Right forelimb (tissue), 1 donor: ENCODE measurements around the gene DNMT3B.
"Not testable (repeated sequence)": the region's sequence is repeated elsewhere in the genome, so short reads cannot be mapped to it uniquely, and the experiment has no call there.

Experiments used
- DNase-seq: peaks from one replicate; pipeline ENCODE4 v3.0.0-alpha.2; 2018

Gene DNMT3B

GRCh38 chr20:32761831-32762753 is at the start of gene DNMT3B:
Gene DNMT3B (plus strand): TSS chr20:32762385. CDS start chr20:32780324, 17,939 bp downstream.
- DNase-seq = peak; percentile 91

GRCh38 chr20:32718749-32719348 is 43.3 kb upstream of the DNMT3B start:
- DNase-seq = no peak

GRCh38 chr20:32727683-32728082 is 34.5 kb upstream of the DNMT3B start:
- DNase-seq = peak; percentile 58

GRCh38 chr20:32728435-32728834 is 33.8 kb upstream of the DNMT3B start:
- not testable (repeated sequence) for DNase-seq

GRCh38 chr20:32729334-32729733 is 32.9 kb upstream of the DNMT3B start:
- not testable (repeated sequence) for DNase-seq

- no peak for DNase-seq
Observed at GRCh38 chr20:32731882-32732266, 30.3 kb upstream of the DNMT3B start.

- DNase-seq = no peak
Observed at GRCh38 chr20:32737371-32738223, 24.6 kb upstream of the DNMT3B start.

GRCh38 chr20:32741151-32741550 is 21.0 kb upstream of the DNMT3B start:
- no peak for DNase-seq

- DNase-seq = peak; percentile 41
Observed at GRCh38 chr20:32742322-32743236, 19.6 kb upstream of the DNMT3B start.

GRCh38 chr20:32743237-32744112 is 18.7 kb upstream of the DNMT3B start, which contains the start of gene COMMD7:
Gene COMMD7 (minus strand): TSS chr20:32743467. CDS start chr20:32743391, 76 bp downstream.
- peak; percentile 80 for DNase-seq

- DNase-seq = no peak
Observed at GRCh38 chr20:32749914-32750637, 12.1 kb upstream of the DNMT3B start.

GRCh38 chr20:32751293-32751692 is 10.9 kb upstream of the DNMT3B start:
- no peak for DNase-seq

- no peak for DNase-seq
Observed at GRCh38 chr20:32751702-32752457, 10.3 kb upstream of the DNMT3B start.

GRCh38 chr20:32752458-32753250 is 9.5 kb upstream of the DNMT3B start:
- DNase-seq = no peak

GRCh38 chr20:32753731-32754130 is 8.5 kb upstream of the DNMT3B start:
- DNase-seq = no peak

- DNase-seq = no peak
Observed at GRCh38 chr20:32756156-32756555, 6.0 kb upstream of the DNMT3B start.

GRCh38 chr20:32761417-32761830 is 761 bp upstream of the DNMT3B start:
- no peak for DNase-seq

GRCh38 chr20:32762754-32763201 is 593 bp downstream of the DNMT3B start:
- no peak for DNase-seq
